GM21360 (cell line): Measurements from ENCODE around the gene PPP1R9A.

ENCODE experiments used
- ATAC-seq: cut with Tn5 transposase; IDR thresholded peaks from one replicate; pipeline ENCODE4 v1.9.1; 2021; ENCODE audit warnings: mild to moderate bottlenecking, moderate library complexity; ENCODE audit not compliant: unreplicated experiment

Gene PPP1R9A

GRCh38 chr7:95026421-95027072 is 119.2 kb downstream of the PPP1R9A start:
- ATAC-seq: no peak

DNA sequence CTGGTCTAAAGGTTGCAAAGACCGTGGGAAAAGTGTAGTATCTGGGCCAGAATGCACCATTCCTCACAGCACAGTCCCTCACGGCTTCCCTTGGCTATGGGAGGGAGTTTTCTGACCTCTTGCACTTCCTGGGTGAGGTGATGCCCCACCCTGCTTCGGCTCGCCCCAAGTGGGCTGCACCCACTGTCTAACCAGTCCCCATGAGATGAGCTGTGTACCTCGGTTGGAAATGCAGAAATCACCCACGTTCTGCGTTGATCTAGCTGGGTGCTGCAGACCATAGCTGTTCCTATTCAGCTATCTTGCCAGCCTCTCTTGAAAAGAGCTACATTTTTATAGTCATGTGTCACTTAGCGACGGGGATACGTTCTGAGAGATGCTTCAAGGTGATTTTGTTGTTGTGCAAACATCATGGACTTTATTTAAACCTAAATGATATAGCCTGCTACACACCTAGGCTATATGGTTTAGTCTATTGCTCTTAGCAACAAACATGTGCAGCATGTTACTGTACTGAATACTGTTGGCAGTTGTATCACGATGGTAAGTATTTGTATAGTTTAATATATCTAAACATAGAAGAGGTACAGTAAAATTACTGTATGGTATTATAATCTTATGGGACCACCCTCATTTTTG is 120.0 kb downstream of the PPP1R9A start:
- no peak for ATAC-seq

DNA sequence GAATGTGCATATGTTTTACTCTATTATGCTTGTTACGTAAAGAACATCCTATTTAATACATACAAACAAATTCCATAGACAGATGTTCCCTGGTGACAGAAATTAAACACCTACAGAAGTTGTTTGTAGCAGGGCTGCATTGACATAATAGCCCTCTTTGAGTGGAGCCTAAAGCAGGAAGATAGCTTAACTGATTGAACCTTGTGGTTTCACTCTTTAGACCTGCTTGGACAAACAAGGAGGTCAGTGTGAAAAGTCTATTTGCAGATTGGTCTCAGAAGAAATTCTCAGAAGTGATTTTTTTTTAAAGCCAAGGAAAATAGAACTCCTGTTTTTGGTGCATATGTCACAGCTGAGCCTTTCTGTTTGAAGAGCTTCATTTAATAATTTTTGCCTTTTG is 121.3 kb downstream of the PPP1R9A start:
- ATAC-seq: no peak

GRCh38 chr7:95035295-95035694 is 127.9 kb downstream of the PPP1R9A start:
- ATAC-seq: no peak

- no peak for ATAC-seq
Measured at GRCh38 chr7:95041031-95041430, 133.6 kb downstream of the PPP1R9A start.

- ATAC-seq: no peak
Measured at GRCh38 chr7:95045236-95045923, 138.0 kb downstream of the PPP1R9A start.

DNA sequence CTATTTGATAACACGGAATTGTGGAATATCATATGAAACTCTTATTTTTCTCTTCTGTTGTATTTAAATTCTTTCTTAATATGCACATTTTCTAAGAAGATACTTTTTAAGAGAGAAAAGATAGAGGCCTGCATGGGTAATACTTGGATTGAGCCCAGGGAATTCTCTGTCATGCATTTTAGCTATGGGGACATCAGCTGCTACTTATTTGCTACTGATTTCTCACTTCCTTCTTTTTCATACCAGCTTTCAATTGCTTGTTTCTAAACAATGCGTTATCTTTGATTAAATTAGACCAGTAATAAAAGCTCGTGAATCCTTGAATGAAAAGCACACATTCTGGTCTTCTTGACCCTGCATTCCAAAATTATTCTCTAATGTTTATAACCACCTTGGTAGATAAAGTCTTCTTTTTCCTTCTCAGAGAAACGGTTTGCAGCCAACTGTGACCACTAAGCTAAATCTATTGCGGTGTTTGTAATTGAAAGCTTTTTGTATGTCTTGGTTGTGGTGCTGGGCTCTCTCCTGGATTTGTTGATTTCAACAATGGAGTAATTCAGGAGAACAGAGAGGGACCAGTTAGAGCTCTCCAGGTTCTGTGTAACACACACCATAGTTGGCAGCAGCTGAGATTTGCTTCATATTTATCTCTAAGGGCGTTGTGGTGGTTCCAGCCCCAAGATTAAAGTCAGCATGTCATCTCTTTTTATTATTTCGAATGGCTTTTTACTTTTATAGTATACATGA is 139.3 kb downstream of the PPP1R9A start:
- ATAC-seq: no peak

DNA sequence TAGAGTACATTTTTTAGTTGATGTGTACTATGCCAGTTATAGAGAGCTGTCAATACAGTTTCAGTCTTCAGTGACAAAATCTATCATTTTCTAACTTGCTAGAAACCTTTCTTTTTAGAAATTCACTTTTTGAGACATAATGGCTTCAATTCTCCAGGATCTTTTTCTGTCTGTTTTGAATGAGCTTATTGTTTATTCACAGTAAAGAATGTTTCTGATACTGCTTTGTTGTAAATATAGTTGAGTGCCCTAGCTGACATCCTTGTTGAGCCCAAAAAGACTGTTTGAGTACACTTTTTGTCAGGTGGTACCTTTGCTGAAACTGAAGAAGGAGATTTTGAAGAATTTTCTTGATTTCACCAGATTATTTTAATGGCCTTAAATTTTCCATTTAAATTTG is 139.9 kb downstream of the PPP1R9A start:
- ATAC-seq: no peak

- ATAC-seq: no peak
Measured at GRCh38 chr7:95052566-95053094, 145.2 kb downstream of the PPP1R9A start.

DNA sequence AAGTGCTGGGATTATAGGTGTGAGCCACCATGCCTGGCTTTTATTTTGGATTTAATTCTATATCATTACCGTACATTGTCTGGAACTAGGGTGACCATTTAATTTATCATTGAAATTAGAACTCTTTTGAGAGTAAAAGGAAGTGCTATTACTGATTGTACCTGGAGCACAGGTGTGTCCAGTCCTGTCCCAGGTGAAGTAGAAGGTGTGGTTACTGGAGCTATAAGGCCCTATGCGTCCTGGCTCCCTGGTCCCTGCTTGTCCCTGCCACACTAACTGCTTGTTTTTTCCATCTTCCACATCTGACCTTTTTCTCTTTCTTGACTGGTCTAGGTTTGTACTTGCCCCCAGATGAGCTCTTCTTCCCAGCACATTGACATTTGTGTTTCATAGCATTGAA is 147.0 kb downstream of the PPP1R9A start:
- ATAC-seq: no peak

- ATAC-seq: no peak
Measured at GRCh38 chr7:95055295-95055694, 147.9 kb downstream of the PPP1R9A start.

GRCh38 chr7:95056107-95056739 is 148.8 kb downstream of the PPP1R9A start:
- no peak for ATAC-seq

- ATAC-seq: no peak
Measured at GRCh38 chr7:95056901-95057300, 149.5 kb downstream of the PPP1R9A start.

- no peak for ATAC-seq
Measured at GRCh38 chr7:95059842-95060313, 152.5 kb downstream of the PPP1R9A start.

DNA sequence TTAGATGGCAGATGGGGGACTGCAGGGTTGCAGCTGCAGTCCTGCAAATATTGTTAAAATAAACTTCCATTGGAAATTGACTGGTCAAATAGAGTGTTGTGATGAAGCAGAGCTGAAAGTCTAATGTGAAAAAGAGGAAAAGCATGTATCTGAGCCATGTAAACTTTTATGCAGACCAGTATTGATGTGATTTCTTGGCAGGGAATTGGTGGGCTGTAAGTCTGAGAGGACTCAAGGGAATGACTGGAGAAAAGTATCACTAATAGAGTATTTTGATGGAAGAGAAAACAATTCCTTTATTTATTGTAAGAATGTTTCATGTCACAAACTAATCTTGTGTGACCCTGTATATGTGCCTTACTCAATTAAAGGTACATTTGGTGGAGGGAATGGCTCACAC is 155.5 kb downstream of the PPP1R9A start:
- ATAC-seq: no peak

DNA sequence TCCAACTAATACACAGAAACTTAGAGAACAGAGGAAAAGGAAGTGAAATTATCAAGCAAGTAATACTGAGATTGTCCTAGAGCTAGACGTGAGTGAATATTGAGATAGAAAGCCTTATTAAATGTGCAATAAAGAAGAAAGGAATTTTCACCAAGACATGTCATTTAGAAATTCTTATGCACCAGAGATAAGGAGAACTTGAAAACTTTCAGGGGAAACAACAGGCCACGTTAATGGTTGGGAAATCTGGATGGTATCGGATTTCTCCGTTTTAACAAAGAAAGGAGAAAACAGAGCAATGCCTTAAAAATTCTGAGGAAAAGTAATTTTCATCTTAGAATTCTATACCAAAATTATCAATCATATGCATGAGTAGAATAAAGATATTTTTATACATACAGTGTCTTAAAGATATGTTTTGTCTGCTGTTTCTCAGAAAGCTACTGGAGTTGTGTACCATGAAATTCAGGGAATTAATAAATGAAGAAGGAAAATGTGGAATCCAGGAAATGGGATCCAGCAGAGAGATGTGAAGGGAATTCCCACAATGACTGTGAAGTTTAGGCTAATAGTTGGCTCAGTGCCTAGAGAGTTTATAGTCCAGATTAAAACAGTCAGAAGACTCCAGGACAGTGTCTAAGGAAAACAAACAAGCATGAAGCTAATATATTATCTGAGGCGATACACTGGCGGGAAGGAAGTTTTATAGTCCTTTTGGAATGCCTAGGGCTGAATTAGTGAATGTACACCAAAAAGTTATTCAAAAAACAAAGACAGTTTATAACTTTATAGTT is 159.5 kb downstream of the PPP1R9A start:
- ATAC-seq: no peak

DNA sequence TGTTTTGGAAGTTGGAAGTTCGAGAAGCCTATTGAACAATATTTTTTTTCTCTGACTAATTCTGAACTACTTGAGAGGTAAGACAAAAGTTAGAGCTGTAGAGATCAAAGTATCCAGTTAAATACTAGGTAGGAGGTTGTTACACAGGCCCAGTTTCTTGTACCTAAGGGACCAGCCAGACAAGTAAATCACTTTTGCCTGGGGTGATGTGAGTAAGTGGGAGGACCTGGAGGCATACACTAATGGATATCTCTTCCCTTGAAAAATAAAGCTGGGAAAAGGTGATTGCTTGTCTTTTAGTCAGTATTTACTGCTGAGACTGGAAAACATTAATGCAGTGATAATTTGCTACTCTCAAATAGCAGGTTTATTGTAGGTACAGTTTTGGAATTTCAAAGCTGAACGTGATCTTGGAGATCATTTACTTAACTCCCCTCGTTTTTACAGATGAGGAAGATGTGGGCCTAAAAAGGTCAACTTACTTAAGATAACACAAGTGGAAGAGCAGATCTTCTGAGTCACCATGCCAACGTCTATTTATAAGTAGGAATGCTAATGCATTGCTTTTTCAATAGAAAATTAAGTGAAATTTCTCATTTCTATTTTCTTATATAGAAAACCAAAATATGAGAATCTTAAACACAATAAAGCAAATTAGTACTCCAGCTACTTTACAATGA is 181.3 kb downstream of the PPP1R9A start:
- no peak for ATAC-seq

GRCh38 chr7:95089414-95090315 is 182.3 kb downstream of the PPP1R9A start:
- no peak for ATAC-seq
